ENCODE results near the gene KRT36. TPM values are rescaled to one million over a fixed set of nuclear protein-coding genes. Genes with fewer than 3 reads are reported as not detected.

Gene KRT36
- polyA plus RNA-seq, 4 donors = 0.04 TPM; not detected in 3

DNA sequence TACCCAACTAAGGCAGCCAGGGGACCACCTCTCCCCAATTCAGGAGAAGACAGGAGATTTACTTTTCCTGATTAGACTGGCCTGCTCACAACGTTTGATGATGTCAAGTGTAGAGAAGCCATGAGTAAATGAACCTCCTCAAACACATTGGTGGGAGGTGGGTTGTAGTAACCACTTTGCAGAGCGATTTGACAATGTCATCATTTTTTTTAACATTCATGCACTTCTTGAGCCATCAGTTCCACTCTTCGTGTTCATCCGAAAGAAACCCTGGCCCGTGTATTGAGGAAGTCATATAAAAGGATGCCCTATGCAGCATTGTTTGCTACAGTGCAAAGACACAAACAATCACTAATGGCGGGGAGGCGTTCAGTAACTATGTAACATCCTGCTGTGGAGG lies 43.9 kb upstream of the KRT36 start:
- Histone ChIP-seq H3K27ac (ENCODE audit: low read depth in 1 of 3, low read length in 2 of 3) (no peak overlapping the region), H3K9me3 (ENCODE audit: control insufficient read depth in 2 of 2, insufficient read depth in 1 of 2, low read depth in 1 of 2, low read length in 1 of 2) (no peaks in the 10 kb centered on the region), H3K36me3 (ENCODE audit: control insufficient read depth in 3 of 3, insufficient read depth in 2 of 3, low read depth in 1 of 3, low read length in 3 of 3) (no peaks in the 10 kb centered on the region), H3K27me3 (ENCODE audit: control insufficient read depth in 3 of 3, insufficient read depth in 3 of 3, low read length in 3 of 3) (peaks cover 0 to 36% (median 11%) of the 10 kb centered on the region in 3 donors), H3K4me3 (ENCODE audit: low read depth in 1 of 3, low read length in 3 of 3) (no peak overlapping the region), H3K4me1 (ENCODE audit: control insufficient read depth in 3 of 3, insufficient read depth in 2 of 3, low read depth in 1 of 3, low read length in 2 of 3) (peaks cover 0 to 37% (median 0%) of the 10 kb centered on the region in 3 donors)
- no peak for FAIRE-seq
- 80 to 88% (median 84%) methylated on average over 7 of the region's 7 CpGs for WGBS, 3 donors
- no peak for DNase-seq

DNA sequence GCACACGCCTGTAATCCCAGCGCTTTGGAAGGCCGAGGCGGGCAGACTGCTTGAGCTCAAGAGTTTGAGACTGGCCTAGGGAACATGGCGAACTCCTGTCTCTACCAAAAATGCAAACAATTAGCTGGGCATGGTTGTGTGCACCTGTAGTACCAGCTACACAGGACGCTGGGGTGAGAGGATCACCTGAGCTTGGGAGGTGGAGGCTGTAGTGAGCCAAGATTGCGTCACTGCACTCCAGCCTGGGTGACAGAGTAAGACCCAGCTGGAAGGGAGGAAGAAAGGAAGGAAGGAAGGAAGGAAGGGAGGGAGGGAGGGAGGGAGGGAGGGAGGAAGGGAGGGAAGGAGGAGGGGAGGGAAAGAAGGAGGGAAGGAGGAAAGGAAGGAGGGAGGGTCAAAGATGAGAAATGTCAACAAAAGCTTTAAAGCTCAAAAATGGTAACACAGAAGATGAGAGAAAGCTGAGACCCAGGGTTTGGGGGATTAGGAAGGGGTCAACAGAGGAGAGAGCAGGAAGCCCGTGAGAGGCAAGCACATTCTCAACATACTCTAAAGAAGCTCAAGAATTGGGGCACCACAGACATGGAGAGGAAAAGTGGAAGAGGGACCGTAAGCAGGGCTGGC lies 43.3 kb upstream of the KRT36 start:
- WGBS, 3 donors = 67 to 78% (median 68%) methylated on average over 9 of the region's 9 CpGs
- DNase-seq (peak in 1 of 2 donors; percentile 45), FAIRE-seq (no peak)
- Histone ChIP-seq H3K36me3 (ENCODE audit: control insufficient read depth in 3 of 3, insufficient read depth in 2 of 3, low read depth in 1 of 3, low read length in 3 of 3) (no peaks in the 10 kb centered on the region), H3K9me3 (ENCODE audit: control insufficient read depth in 2 of 2, insufficient read depth in 1 of 2, low read depth in 1 of 2, low read length in 1 of 2) (no peaks in the 10 kb centered on the region), H3K4me3 (ENCODE audit: low read depth in 1 of 3, low read length in 3 of 3) (no peak overlapping the region), H3K4me1 (ENCODE audit: control insufficient read depth in 3 of 3, insufficient read depth in 2 of 3, low read depth in 1 of 3, low read length in 2 of 3) (peaks cover 0 to 41% (median 0%) of the 10 kb centered on the region in 3 donors), H3K27ac (ENCODE audit: low read depth in 1 of 3, low read length in 2 of 3) (no peak overlapping the region), H3K27me3 (ENCODE audit: control insufficient read depth in 3 of 3, insufficient read depth in 3 of 3, low read length in 3 of 3) (peaks cover 0 to 39% (median 11%) of the 10 kb centered on the region in 3 donors)

DNA sequence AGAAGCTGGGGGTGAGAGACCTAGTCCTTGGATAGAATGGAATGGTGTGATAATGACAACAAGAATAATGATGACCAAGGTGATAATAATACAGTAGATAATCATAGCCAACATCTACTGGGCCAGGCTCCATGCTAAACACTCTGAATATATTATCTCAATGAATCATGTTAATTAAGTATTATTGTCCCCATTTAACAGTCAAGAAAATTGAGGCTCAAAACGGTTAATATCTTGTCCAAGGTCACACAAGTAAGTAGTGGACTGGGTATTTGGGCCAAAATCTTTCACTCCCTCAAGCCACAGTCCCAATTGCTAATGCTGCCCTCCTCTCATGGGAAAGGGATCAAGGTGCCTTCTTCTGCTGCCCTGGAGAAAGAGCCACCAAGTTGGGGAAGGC lies 42.3 kb upstream of the KRT36 start:
- no peak for DNase-seq
- H3K27me3 ChIP-seq (ENCODE audit: control insufficient read depth in 3 of 3, insufficient read depth in 3 of 3, low read length in 3 of 3) = peaks cover 0 to 43% (median 14%) of the 10 kb centered on the region in 3 donors
- no peak overlapping the region for H3K27ac ChIP-seq (ENCODE audit: low read depth in 1 of 3, low read length in 2 of 3)
- no peaks in the 10 kb centered on the region for H3K36me3 ChIP-seq (ENCODE audit: control insufficient read depth in 3 of 3, insufficient read depth in 2 of 3, low read depth in 1 of 3, low read length in 3 of 3)
- no peaks in the 10 kb centered on the region for H3K9me3 ChIP-seq (ENCODE audit: control insufficient read depth in 2 of 2, insufficient read depth in 1 of 2, low read depth in 1 of 2, low read length in 1 of 2)
- WGBS, 3 donors = 52 to 59% (median 55%) methylated on average over 1 of the region's 1 CpG
- no peak for FAIRE-seq
- H3K4me1 ChIP-seq (ENCODE audit: control insufficient read depth in 3 of 3, insufficient read depth in 2 of 3, low read depth in 1 of 3, low read length in 2 of 3) = peaks cover 0 to 49% (median 0%) of the 10 kb centered on the region in 3 donors
- no peak overlapping the region for H3K4me3 ChIP-seq (ENCODE audit: low read depth in 1 of 3, low read length in 3 of 3)

DNA sequence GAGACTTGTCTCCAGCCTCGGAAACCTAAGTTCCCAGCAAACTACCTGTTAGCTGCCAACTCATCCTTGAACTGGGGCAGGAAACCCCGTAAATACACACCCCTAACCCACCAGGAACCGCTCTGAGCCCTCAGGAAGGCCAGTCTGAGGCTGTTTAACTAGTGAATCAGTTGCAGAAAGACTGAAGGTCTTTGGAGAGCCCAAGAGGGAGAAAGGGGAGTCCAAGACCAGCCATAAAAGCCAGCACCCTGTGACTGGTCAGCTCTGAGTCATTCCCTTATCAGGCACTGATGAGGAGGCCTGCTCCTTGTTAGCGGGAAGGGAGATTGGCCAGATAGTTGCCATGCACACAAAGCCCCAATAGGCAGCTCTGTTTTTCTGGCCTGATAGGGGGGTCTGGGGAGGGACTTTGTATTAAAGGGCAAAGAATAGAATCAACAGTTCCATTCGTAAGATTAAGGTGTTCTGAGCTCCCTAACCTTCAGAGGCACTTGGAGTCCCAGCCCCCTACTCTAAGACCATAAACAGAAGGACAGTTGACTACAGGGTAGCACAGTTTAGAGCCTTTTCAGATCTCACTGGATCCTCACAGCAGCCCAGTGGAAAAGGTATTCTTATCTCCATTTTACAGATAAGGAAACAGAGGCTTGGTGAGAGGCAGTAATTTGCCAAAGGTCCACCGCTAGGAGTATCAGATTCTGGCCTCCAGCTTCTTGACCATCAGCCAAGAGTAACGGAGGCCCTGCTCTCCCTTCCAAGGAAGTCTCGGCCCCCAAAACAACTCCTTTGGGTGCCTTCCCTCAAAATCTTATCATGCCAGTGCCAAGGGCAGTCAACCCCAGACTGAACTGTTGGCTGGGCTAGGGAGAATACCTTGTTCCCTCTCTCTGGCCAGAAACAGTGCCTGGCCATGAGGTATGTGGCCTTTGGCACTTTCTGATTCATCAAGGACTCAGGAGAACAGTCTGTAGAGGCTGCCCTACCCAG lies 40.6 kb upstream of the KRT36 start:
- H3K36me3 ChIP-seq (ENCODE audit: control insufficient read depth in 3 of 3, insufficient read depth in 2 of 3, low read depth in 1 of 3, low read length in 3 of 3) = peaks cover under 1 to 3% (median 2%) of the 10 kb centered on the region in 3 donors
- peaks cover 0 to 33% (median 18%) of the 10 kb centered on the region in 3 donors for H3K27me3 ChIP-seq (ENCODE audit: control insufficient read depth in 3 of 3, insufficient read depth in 3 of 3, low read length in 3 of 3)
- peak overlapping the region; percentile 71 to 100 (median 82) for H3K27ac ChIP-seq (ENCODE audit: low read depth in 1 of 3, low read length in 2 of 3)
- H3K4me1 ChIP-seq (ENCODE audit: control insufficient read depth in 3 of 3, insufficient read depth in 2 of 3, low read depth in 1 of 3, low read length in 2 of 3) = peaks cover 0 to 39% (median 0%) of the 10 kb centered on the region in 3 donors
- 19 to 53% (median 28%) methylated on average over 8 of the region's 8 CpGs for WGBS, 3 donors
- H3K4me3 ChIP-seq (ENCODE audit: low read depth in 1 of 3, low read length in 3 of 3) = peak overlapping the region in 1 of 3 donors; percentile 9
- H3K9me3 ChIP-seq (ENCODE audit: control insufficient read depth in 2 of 2, insufficient read depth in 1 of 2, low read depth in 1 of 2, low read length in 1 of 2) = no peaks in the 10 kb centered on the region
- peak; percentile 78 to 96 for DNase-seq
- no peak for FAIRE-seq

DNA sequence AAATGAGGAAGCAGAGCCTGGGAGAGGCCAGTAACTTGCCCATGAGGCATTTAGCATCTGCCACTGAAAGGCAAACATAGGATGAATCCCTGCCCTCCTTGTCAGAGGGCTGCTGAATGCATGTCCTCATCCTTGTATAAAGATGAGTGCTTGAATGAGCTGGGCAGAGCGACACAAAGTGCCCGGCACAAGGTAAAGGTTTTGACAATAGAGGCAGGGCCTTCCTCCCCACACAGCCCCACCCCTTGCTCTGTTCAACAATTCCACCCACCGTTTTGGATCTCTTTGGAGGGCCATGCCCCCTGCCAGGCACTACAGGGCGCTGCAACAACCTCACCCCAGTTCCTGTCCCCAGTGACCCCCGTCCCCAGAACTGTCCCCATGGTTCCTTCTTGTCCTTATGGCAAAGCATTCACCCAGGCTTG lies 39.8 kb upstream of the KRT36 start:
- 29 to 48% (median 35%) methylated on average over 5 of the region's 5 CpGs for WGBS, 3 donors
- FAIRE-seq = no peak
- Histone ChIP-seq H3K36me3 (ENCODE audit: control insufficient read depth in 3 of 3, insufficient read depth in 2 of 3, low read depth in 1 of 3, low read length in 3 of 3) (peaks cover 2 to 9% (median 6%) of the 10 kb centered on the region in 3 donors), H3K27ac (ENCODE audit: low read depth in 1 of 3, low read length in 2 of 3) (peak overlapping the region; percentile 71 to 100 (median 82)), H3K27me3 (ENCODE audit: control insufficient read depth in 3 of 3, insufficient read depth in 3 of 3, low read length in 3 of 3) (peaks cover 0 to 33% (median 18%) of the 10 kb centered on the region in 3 donors), H3K4me3 (ENCODE audit: low read depth in 1 of 3, low read length in 3 of 3) (peak overlapping the region in 1 of 3 donors; percentile 9), H3K4me1 (ENCODE audit: control insufficient read depth in 3 of 3, insufficient read depth in 2 of 3, low read depth in 1 of 3, low read length in 2 of 3) (peaks cover 0 to 39% (median 0%) of the 10 kb centered on the region in 3 donors), H3K9me3 (ENCODE audit: control insufficient read depth in 2 of 2, insufficient read depth in 1 of 2, low read depth in 1 of 2, low read length in 1 of 2) (no peaks in the 10 kb centered on the region)
- peak; percentile 41 to 45 for DNase-seq

DNA sequence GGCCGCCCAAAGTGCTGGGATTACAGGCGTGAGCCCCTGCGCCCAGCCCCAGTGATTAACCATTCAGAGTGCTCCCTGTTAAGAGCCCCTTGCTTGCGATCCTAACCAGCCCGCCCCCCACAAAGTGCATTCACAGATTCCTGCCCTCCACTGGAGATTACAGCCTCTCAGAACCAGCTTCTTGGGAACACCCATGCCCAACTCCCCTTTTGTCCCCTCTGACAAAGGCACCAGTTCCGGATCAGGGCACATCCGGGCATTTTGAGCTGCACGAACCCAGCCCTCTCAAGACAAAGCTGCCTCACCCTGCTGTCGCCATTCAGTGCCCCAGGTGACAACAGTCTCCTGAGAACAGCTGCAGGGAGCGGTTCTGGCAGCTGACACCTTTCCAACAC lies 39.2 kb upstream of the KRT36 start:
- peaks cover 0 to 33% (median 18%) of the 10 kb centered on the region in 3 donors for H3K27me3 ChIP-seq (ENCODE audit: control insufficient read depth in 3 of 3, insufficient read depth in 3 of 3, low read length in 3 of 3)
- peak overlapping the region; percentile 71 to 100 (median 82) for H3K27ac ChIP-seq (ENCODE audit: low read depth in 1 of 3, low read length in 2 of 3)
- no peak for FAIRE-seq
- peak overlapping the region in 1 of 3 donors; percentile 93 for H3K4me3 ChIP-seq (ENCODE audit: low read depth in 1 of 3, low read length in 3 of 3)
- WGBS, 3 donors = 13 to 41% (median 34%) methylated on average over 10 of the region's 10 CpGs
- DNase-seq = peak; percentile 50 to 88
- H3K36me3 ChIP-seq (ENCODE audit: control insufficient read depth in 3 of 3, insufficient read depth in 2 of 3, low read depth in 1 of 3, low read length in 3 of 3) = peaks cover 5 to 14% (median 6%) of the 10 kb centered on the region in 3 donors
- H3K4me1 ChIP-seq (ENCODE audit: control insufficient read depth in 3 of 3, insufficient read depth in 2 of 3, low read depth in 1 of 3, low read length in 2 of 3) = peaks cover 0 to 39% (median 0%) of the 10 kb centered on the region in 3 donors
- H3K9me3 ChIP-seq (ENCODE audit: control insufficient read depth in 2 of 2, insufficient read depth in 1 of 2, low read depth in 1 of 2, low read length in 1 of 2) = no peaks in the 10 kb centered on the region

DNA sequence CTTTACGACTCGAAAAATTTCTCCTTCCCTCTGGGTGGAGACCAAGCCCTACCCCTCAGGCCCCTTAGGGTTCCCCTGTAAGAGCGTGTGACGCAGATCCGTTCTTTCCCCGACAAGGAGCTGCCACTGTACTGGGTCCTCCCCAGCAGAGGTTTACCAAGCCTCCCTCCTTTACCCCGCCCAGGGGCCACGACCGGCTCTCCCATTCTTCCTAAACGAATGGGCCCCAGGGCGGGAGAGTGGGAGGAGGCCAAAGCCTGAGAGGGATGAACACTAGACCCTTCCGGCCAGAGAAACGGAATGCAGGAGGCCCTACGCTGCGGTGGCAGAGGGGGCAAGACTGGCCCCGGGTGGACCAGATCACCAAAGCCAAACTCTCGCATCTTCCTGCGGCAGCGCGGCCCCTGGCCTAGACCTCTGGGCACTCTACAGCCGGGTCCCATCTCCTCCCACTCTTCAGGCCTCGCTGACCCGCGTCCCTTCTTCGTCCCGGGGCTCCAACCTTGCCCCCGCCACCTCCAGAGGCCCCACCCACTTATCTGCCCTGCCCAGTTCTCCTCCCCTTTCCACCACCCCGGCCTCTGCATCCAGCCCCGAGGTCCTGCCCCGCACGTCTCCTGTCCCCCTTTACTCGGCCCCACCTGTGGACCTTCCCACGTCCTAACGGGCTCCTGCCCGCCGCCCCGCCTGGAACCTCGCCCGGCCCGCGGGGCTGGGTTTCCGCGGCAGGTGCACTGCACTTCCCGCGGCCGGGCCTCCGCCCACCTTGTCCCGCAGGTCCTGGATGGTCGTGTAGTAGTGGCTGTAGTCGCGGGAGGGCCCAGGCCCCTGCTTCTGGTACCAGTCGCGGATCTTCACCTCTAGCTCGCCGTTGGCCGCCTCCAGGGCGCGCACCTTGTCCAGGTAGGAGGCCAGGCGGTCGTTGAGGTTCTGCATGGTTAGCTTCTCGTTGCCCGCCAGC lies 37.6 kb upstream of the KRT36 start:
- H3K9me3 ChIP-seq (ENCODE audit: control insufficient read depth in 2 of 2, insufficient read depth in 1 of 2, low read depth in 1 of 2, low read length in 1 of 2) = no peaks in the 10 kb centered on the region
- peak overlapping the region; percentile 78 to 100 (median 89) for H3K27ac ChIP-seq (ENCODE audit: low read depth in 1 of 3, low read length in 2 of 3)
- peak; percentile 70 for DNase-seq

More for the DNA sequence above, 37.6 kb upstream of the KRT36 start:
- WGBS, 3 donors = 2 to 8% (median 6%) methylated on average over 57 to 62 of the region's 62 CpGs
- Histone ChIP-seq H3K27me3 (ENCODE audit: control insufficient read depth in 3 of 3, insufficient read depth in 3 of 3, low read length in 3 of 3) (peaks cover 0 to 33% (median 18%) of the 10 kb centered on the region in 3 donors), H3K36me3 (ENCODE audit: control insufficient read depth in 3 of 3, insufficient read depth in 2 of 3, low read depth in 1 of 3, low read length in 3 of 3) (peaks cover 5 to 23% (median 6%) of the 10 kb centered on the region in 3 donors), H3K4me1 (ENCODE audit: control insufficient read depth in 3 of 3, insufficient read depth in 2 of 3, low read depth in 1 of 3, low read length in 2 of 3) (peaks cover 0 to 54% (median 2%) of the 10 kb centered on the region in 3 donors), H3K4me3 (ENCODE audit: low read depth in 1 of 3, low read length in 3 of 3) (peak overlapping the region; percentile 48 to 93 (median 55))
- FAIRE-seq = no peak
